Left lung (tissue), 10 donors: Measurements from ENCODE around the gene HIRIP3. TPM values are rescaled to one million over a fixed set of nuclear protein-coding genes. Genes with fewer than 3 reads are reported as not detected.

ENCODE experiments used
- ATAC-seq: fragments of 200-7000 bp; cut with Tn5 transposase; one replicate; pipeline ENCODE4 v1.9.1; 2020; ENCODE audit warnings: moderate library complexity
- DNase-seq, 4 donors: peaks; one replicate each; pipeline ENCODE4 v3.0.0-alpha.2; 2013 to 2020
- H3K27ac ChIP-seq, 2 donors: fragments of 200-600 bp; sonication (generic) in 1 of 2; one replicate each; pipeline versions ENCODE4 v1.5.0 to v1.8.0; 2020 to 2021
- H3K27me3 ChIP-seq, 2 donors: fragments of 200-600 bp; sonication (generic) in 1 of 2; one replicate each; pipeline versions ENCODE4 v1.5.0 to v1.8.0; 2020 to 2021
- H3K36me3 ChIP-seq, 2 donors: fragments of 200-600 bp; sonication (generic) in 1 of 2; one replicate each; pipeline versions ENCODE4 v1.5.0 to v1.8.0; 2020 to 2021
- H3K4me1 ChIP-seq, 2 donors: fragments of 200-600 bp; one replicate each; pipeline ENCODE4 v1.8.0; 2021
- H3K4me3 ChIP-seq, 2 donors: fragments of 200-600 bp; sonication (generic) in 1 of 2; one replicate each; pipeline versions ENCODE4 v1.5.0 to v1.8.0; 2020 to 2021; ENCODE audit warnings: mild to moderate bottlenecking in 1 of 2
- H3K9me3 ChIP-seq, 2 donors: fragments of 200-600 bp; sonication (generic) in 1 of 2; one replicate each; pipeline versions ENCODE4 v1.5.0 to v1.8.0; 2020 to 2021
- intact Hi-C, 2 donors: fragments of 100-400 bp; cut with DNase I; formaldehyde crosslinking; loops; one replicate each; pipeline versions ENCODE4 v1.11.2 to v1.14.2; 2022
- polyA plus RNA-seq, 6 donors: library from polyadenylated mRNA; unstranded; fragments of 120-200 nt; gene quantifications; one replicate each; pipeline ENCODE4 v1.2.1, GENCODE V29; 2013; ENCODE audit not compliant: insufficient read length in 6 of 6
- total RNA-seq, 2 donors: library from RNA; stranded (reverse); fragmentation: NEBNext Ultra II Directional; extraction: Animal tissue kit (Norgen Biotek cat#: 25700); gene quantifications; one replicate each; pipeline ENCODE4 v1.2.1, GENCODE V29; 2021
- TF ChIP-seq, protein P1 (sequence below), 2 donors: fragments of 200-600 bp; sonication (generic) in 1 of 2; IDR thresholded peaks; one replicate each; pipeline versions ENCODE4 v1.5.0 to v1.8.0; 2021; ENCODE audit warnings: antibody characterized with exemption in 2 of 2
- donor health status: DM: no; HTN: yes; CAD: no.
- donor health status: DM: no; HTN: no; CAD: no.

Gene HIRIP3
- total and polyA plus RNA-seq, 8 donors: 14.4 to 20.7 (median 18.1) TPM

DNA sequence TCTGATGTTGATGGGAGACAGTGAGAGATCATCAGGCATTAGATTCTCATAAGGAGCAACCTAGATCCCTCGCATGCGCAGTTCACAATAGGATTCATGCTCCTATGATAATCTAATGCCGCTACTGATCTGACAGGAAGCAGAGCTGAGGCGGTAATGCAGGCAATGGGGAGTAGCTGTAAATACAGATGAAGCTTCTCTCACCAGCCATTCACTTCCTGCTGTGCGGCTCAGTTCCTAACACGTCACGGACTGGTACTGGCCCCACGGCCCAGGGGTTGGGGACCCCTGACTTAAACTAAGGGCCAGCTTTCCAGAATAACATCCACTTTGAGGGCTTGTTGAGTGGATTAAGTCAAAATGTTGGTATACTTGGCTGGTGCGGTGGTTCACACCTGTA, 36.1 kb downstream of the HIRIP3 start:
- intact Hi-C loops: no loop called here
- H3K27ac ChIP-seq: no peak overlapping the region
- no peak for ATAC-seq
- peaks cover 9 to 19% of the 10 kb centered on the region in 2 donors for H3K4me1 ChIP-seq
- no peak overlapping the region for H3K4me3 ChIP-seq
- peaks cover 0 to under 1% of the 10 kb centered on the region in 2 donors for H3K36me3 ChIP-seq
- TF ChIP-seq, protein P1, sequence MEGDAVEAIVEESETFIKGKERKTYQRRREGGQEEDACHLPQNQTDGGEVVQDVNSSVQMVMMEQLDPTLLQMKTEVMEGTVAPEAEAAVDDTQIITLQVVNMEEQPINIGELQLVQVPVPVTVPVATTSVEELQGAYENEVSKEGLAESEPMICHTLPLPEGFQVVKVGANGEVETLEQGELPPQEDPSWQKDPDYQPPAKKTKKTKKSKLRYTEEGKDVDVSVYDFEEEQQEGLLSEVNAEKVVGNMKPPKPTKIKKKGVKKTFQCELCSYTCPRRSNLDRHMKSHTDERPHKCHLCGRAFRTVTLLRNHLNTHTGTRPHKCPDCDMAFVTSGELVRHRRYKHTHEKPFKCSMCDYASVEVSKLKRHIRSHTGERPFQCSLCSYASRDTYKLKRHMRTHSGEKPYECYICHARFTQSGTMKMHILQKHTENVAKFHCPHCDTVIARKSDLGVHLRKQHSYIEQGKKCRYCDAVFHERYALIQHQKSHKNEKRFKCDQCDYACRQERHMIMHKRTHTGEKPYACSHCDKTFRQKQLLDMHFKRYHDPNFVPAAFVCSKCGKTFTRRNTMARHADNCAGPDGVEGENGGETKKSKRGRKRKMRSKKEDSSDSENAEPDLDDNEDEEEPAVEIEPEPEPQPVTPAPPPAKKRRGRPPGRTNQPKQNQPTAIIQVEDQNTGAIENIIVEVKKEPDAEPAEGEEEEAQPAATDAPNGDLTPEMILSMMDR (IDR thresholded peaks at IDR 0.05): no peak
- H3K27me3 ChIP-seq: no peaks in the 10 kb centered on the region
- DNase-seq: no peak
- no peaks in the 10 kb centered on the region for H3K9me3 ChIP-seq

DNA sequence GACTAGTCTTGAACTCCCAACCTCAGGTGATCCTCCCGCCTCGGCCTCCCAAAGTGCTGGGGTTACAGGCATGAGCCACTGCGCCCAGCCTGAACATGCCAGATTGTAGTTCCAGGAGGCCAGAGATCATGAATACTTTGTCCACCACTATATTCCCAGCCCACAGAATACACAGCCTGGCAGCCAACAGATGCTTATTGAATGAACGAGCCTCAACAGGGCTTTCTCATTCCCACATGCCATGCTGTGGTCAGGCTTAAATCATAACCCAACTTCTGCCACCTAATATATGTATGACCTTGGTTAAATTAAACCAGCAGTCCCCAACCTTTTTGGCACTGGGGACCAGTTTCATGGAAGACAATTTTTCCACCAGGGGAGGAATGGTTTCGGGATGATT, 36.7 kb downstream of the HIRIP3 start:
- no peak overlapping the region for H3K27ac ChIP-seq
- TF ChIP-seq, protein P1 (IDR thresholded peaks at IDR 0.05): no peak
- H3K4me1 ChIP-seq: peaks cover 9 to 17% of the 10 kb centered on the region in 2 donors
- H3K27me3 ChIP-seq: no peaks in the 10 kb centered on the region
- DNase-seq (no peak), ATAC-seq (no peak)
- H3K9me3 ChIP-seq: no peaks in the 10 kb centered on the region
- intact Hi-C loops: no loop called here
- no peaks in the 10 kb centered on the region for H3K36me3 ChIP-seq
- H3K4me3 ChIP-seq: no peak overlapping the region

DNA sequence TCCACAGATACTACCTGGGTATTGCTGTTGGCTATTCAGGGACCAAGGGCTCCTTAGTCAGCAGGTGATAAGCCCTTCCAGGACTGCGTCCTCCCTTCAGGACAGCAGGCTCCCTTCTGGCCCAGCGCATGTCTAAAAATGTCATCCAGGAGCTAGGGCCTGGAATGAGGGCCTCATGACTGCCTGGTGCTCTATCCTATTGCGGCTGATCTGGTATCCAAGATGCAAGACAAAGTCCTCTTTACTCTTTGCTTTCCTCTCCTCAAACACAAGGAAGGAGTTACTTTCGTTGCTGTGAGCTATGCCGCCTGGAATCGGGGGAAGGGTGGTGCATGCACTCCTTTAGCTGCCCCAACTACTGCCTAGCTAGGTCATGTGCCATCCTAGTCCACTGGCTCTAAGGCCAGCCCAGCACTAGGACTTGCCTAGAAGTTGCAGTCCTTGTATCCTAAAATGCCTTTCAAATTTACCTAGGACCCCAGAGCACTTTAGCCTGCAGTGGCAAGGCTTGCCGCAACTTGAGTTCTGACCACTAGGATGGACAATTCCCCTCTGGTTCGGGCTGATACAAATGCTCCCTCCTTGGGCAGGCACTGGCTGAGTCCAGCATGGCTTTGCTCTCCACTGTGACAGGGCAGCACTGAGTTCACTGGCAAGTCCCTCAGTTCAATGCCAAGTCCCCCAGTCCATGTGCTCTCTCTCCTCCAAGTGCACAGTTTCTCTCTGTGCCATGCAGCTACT, 43.6 kb downstream of the HIRIP3 start:
- Histone ChIP-seq H3K4me1 (no peaks in the 10 kb centered on the region), H3K27ac (no peak overlapping the region), H3K36me3 (no peaks in the 10 kb centered on the region), H3K4me3 (no peak overlapping the region), H3K9me3 (no peaks in the 10 kb centered on the region), H3K27me3 (no peaks in the 10 kb centered on the region)
- no peak for ATAC-seq
- intact Hi-C loops: no loop called here
- no peak for DNase-seq
- TF ChIP-seq, protein P1 (IDR thresholded peaks at IDR 0.05): no peak

DNA sequence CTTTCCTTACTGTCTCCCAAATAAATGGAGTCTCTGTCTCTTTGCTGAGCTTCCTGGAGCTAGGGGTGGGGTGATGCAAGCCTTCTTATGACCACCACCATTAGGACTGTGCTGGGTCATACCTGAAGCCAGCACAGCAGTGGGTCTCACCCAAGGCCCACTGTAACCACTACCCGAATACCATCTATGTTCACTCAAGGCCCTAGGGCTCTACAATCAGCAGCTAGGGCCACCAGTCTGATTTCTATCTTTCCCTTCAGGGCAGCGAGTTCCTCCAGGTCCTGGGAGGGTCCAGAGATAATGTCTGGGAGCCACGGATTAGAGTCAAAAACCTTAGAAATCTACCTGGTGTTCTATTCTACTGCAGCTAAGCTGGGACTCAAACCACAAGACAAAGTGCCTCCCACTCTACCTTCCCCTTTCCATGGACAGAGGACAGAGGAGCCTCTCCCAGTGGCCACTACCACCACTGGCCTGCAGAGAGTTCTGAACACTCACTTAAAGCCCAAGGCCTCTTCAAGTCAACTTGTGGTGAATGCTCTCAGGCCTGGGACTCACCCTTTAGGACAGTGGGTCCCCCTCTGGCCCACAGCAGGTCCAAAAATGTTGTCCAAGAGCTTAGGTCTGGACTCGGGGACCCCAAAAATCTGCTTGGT, 44.5 kb downstream of the HIRIP3 start:
- no peaks in the 10 kb centered on the region for H3K4me1 ChIP-seq
- no peaks in the 10 kb centered on the region for H3K9me3 ChIP-seq
- TF ChIP-seq, protein P1 (IDR thresholded peaks at IDR 0.05): no peak
- intact Hi-C loops: no loop called here
- H3K4me3 ChIP-seq: no peak overlapping the region
- H3K36me3 ChIP-seq: no peaks in the 10 kb centered on the region
- ATAC-seq: no peak
- H3K27me3 ChIP-seq: no peaks in the 10 kb centered on the region
- H3K27ac ChIP-seq: no peak overlapping the region
- no peak for DNase-seq

DNA sequence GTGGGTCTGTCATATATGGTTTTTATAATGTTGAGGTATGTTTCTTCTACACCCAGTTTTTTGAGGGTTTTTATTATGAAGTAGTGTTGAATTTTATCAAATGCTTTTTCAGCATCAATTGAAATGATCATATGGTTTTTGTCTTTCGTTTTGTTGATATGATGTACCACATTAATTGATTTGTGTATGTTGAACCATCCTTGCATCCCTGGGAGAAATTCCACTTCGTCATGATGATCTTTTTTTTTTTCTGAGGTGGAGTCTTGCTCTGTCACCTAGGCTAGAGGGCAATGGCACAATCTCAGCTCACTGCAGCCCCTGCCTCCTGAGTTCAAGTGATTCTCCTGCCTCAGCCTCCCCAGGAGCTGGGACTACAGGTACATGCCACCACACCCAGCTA, 47.5 kb downstream of the HIRIP3 start:
- no peak for ATAC-seq
- no peaks in the 10 kb centered on the region for H3K36me3 ChIP-seq

More for the DNA sequence above, 47.5 kb downstream of the HIRIP3 start:
- Histone ChIP-seq H3K27ac (no peak overlapping the region), H3K9me3 (no peaks in the 10 kb centered on the region), H3K27me3 (no peaks in the 10 kb centered on the region), H3K4me3 (no peak overlapping the region), H3K4me1 (no peaks in the 10 kb centered on the region)
- no peak for DNase-seq
- intact Hi-C loops: no loop called here
- TF ChIP-seq, protein P1 (IDR thresholded peaks at IDR 0.05): no peak
